Measurements from ENCODE around the gene CPNE5. TPM values are rescaled to one million over a fixed set of nuclear protein-coding genes. Genes with fewer than 3 reads are reported as not detected.
A peak's percentile ranks its signal among the peaks of the same experiment; 100 is the strongest.

The CPNE5 gene
- total RNA-seq, 1 donor from 2014 or later = 24.9 TPM

DNA sequence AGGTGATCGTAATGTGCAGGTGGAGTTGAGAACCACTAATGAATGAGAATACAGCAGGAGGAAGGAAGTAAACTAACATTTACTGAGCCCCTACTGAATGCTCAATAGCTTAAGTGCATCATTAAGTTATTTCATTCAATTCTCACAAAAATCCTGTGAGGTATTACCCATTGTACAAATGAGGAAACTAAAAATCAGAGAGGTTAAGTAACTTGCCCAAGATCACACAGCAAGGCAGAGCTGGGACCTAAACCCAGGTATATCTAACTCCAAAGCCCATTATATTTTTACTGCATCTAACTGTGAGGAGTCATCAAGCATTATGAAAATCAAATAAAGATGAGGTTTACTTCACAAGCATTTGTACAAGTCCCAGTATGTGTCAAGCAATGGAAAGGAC, 35.3 kb downstream of the CPNE5 start:
- Mint-ChIP-seq H3K9me3 (ENCODE audit: unreplicated experiment) (no peaks in the 10 kb centered on the region), H3K27ac (ENCODE audit: unreplicated experiment) (peak overlapping the region; percentile 78), H3K27me3 (ENCODE audit: unreplicated experiment) (peaks cover 7% of the 10 kb centered on the region), H3K36me3 (ENCODE audit: low read depth, unreplicated experiment) (peaks cover 17% of the 10 kb centered on the region), H3K4me1 (ENCODE audit: unreplicated experiment) (peaks cover 46% of the 10 kb centered on the region), H3K4me3 (ENCODE audit: unreplicated experiment) (no peak overlapping the region)
- DNase-seq (ENCODE audit: low spot score) = no peak
- TF ChIP-seq, protein P1, sequence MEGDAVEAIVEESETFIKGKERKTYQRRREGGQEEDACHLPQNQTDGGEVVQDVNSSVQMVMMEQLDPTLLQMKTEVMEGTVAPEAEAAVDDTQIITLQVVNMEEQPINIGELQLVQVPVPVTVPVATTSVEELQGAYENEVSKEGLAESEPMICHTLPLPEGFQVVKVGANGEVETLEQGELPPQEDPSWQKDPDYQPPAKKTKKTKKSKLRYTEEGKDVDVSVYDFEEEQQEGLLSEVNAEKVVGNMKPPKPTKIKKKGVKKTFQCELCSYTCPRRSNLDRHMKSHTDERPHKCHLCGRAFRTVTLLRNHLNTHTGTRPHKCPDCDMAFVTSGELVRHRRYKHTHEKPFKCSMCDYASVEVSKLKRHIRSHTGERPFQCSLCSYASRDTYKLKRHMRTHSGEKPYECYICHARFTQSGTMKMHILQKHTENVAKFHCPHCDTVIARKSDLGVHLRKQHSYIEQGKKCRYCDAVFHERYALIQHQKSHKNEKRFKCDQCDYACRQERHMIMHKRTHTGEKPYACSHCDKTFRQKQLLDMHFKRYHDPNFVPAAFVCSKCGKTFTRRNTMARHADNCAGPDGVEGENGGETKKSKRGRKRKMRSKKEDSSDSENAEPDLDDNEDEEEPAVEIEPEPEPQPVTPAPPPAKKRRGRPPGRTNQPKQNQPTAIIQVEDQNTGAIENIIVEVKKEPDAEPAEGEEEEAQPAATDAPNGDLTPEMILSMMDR (IDR thresholded peaks at IDR 0.05; ENCODE audit: unreplicated experiment) = no peak

DNA sequence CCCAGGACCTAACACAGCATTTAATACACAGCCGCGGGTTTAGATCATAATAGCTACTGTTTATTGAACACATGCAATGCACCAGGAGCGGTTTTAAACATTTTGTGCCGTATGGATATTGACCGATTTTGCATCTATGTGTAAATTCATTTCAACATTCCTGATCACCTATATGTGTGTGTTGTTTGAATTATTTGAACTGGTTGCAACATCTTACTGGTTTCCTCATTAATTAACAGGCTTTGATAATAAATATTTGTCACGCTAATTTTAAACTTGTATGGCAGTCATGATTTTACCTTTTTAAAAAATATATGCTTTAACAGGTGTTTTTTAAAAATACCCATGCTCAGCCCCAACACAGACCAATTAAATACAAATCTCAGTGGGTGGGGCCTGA, 35.8 kb downstream of the CPNE5 start:
- Mint-ChIP-seq H3K36me3 (ENCODE audit: low read depth, unreplicated experiment) (peaks cover 20% of the 10 kb centered on the region), H3K27ac (ENCODE audit: unreplicated experiment) (peak overlapping the region; percentile 78), H3K9me3 (ENCODE audit: unreplicated experiment) (no peaks in the 10 kb centered on the region), H3K27me3 (ENCODE audit: unreplicated experiment) (peaks cover 7% of the 10 kb centered on the region), H3K4me3 (ENCODE audit: unreplicated experiment) (no peak overlapping the region), H3K4me1 (ENCODE audit: unreplicated experiment) (peaks cover 46% of the 10 kb centered on the region)
- no peak for DNase-seq (ENCODE audit: low spot score)
- TF ChIP-seq, protein P1 (IDR thresholded peaks at IDR 0.05; ENCODE audit: unreplicated experiment) = no peak

DNA sequence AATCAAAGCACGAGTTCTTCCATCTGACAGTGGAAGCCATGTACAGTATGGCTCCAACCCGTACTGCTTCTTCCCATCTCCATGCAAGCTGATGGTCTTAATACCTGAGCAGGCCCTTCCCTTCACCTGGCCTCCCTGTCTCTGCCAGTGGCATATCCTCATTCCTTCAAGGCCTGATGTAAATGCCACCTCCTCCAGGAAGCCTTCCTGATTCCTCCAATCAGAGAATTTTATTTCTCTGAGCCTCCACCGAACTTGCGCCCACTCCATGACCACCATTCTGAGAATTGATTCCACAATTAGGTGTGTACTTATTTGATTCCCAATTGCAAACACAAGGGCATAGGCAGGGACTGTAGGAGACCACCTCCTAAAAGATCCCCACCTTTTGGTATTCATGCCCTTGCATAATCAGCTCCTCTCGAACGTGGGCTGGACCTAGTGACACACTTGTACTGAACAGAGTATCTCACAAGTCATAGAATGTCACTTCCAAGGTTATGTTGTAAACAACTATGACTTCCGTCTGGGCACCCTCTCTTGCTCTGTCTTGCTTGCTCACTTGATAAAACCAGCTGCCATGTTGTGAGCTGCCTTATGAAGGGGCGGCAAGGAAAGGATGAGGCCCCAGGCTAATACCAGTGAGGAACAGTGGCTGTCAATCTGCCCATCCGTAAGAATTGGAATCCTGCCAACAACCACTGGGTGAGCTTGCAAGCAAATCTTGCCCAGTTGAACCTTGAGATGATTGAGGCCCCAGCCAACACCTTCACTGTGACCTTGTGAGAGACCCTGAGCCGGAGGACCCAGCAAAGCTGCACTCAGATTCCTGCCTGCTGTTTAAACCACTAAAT, 38.8 kb downstream of the CPNE5 start:
- peaks cover 43% of the 10 kb centered on the region for H3K4me1 Mint-ChIP-seq (ENCODE audit: unreplicated experiment)
- peak overlapping the region; percentile 30 for H3K4me3 Mint-ChIP-seq (ENCODE audit: unreplicated experiment)
- H3K9me3 Mint-ChIP-seq (ENCODE audit: unreplicated experiment) = no peaks in the 10 kb centered on the region
- peak overlapping the region; percentile 22 for H3K27ac Mint-ChIP-seq (ENCODE audit: unreplicated experiment)
- peaks cover 24% of the 10 kb centered on the region for H3K36me3 Mint-ChIP-seq (ENCODE audit: low read depth, unreplicated experiment)
- TF ChIP-seq, protein P1 (IDR thresholded peaks at IDR 0.05; ENCODE audit: unreplicated experiment) = no peak
- DNase-seq (ENCODE audit: low spot score) = no peak
- H3K27me3 Mint-ChIP-seq (ENCODE audit: unreplicated experiment) = peaks cover 5% of the 10 kb centered on the region

DNA sequence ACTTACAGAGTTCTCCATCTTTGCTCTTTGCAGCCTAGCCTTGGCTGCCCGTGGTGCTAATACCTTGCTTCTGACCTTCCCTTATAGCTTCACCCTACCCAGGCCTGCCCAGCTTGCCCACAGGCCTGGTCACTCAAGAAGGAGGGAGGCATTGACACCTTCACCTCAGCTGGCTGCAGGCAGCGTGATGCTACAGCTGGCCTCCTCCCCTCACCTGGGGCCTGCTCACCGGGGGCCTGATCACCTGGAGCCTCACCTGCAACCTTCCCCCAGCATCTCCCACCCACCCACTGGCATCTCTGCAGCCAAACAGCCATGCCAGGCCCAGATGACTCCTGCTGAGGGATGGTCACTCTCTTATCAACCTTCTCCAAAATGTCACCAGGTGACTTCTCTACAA, 40.4 kb downstream of the CPNE5 start:
- Mint-ChIP-seq H3K4me1 (ENCODE audit: unreplicated experiment) (peaks cover 27% of the 10 kb centered on the region), H3K9me3 (ENCODE audit: unreplicated experiment) (no peaks in the 10 kb centered on the region), H3K27me3 (ENCODE audit: unreplicated experiment) (peaks cover 4% of the 10 kb centered on the region), H3K4me3 (ENCODE audit: unreplicated experiment) (no peak overlapping the region), H3K36me3 (ENCODE audit: low read depth, unreplicated experiment) (peaks cover 24% of the 10 kb centered on the region), H3K27ac (ENCODE audit: unreplicated experiment) (no peak overlapping the region)
- TF ChIP-seq, protein P1 (IDR thresholded peaks at IDR 0.05; ENCODE audit: unreplicated experiment) = no peak
- no peak for DNase-seq (ENCODE audit: low spot score)

DNA sequence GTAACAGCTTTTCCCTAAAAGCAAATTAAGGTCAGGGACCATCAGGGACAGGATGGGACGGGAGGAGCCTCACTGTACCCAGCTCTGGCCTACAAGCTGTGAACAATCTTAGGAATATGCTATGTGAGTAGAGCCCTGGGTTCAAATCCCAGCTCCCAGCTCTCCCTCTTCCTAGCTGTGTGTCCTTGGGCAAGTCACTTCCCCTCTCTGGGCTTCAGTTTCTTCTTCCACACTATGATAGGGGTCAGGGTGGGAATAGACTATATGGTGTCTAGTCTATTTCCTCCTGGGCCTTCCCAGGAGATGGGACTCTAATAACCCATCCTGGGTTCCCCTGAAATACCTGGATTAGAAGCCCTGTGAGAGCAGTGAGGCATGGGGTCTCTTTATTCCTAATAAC, 41.6 kb downstream of the CPNE5 start:
- peaks cover 24% of the 10 kb centered on the region for H3K36me3 Mint-ChIP-seq (ENCODE audit: low read depth, unreplicated experiment)
- H3K4me3 Mint-ChIP-seq (ENCODE audit: unreplicated experiment) = no peak overlapping the region
- H3K27ac Mint-ChIP-seq (ENCODE audit: unreplicated experiment) = no peak overlapping the region
- peaks cover 18% of the 10 kb centered on the region for H3K4me1 Mint-ChIP-seq (ENCODE audit: unreplicated experiment)
- TF ChIP-seq, protein P1 (IDR thresholded peaks at IDR 0.05; ENCODE audit: unreplicated experiment) = no peak
- H3K27me3 Mint-ChIP-seq (ENCODE audit: unreplicated experiment) = peaks cover 5% of the 10 kb centered on the region
- no peak for DNase-seq (ENCODE audit: low spot score)
- H3K9me3 Mint-ChIP-seq (ENCODE audit: unreplicated experiment) = no peaks in the 10 kb centered on the region
